PC-9 (cell line): ENCODE results near the gene PEAK1.

ENCODE experiments used
- EZH2 ChIP-seq: fragments of 200-600 bp; sonication (generic); IDR thresholded peaks from 2 replicates; pipeline ENCODE4 v1.8.0; 2017; ENCODE audit warnings: antibody characterized with exemption, low read depth
- TF ChIP-seq, protein P1 (sequence below): fragments of 200-600 bp; sonication (generic); conservative IDR thresholded peaks from 2 replicates; pipeline ENCODE4 v1.6.1; 2017; ENCODE audit warnings: mixed run types, antibody characterized with exemption, mild to moderate bottlenecking, moderate library complexity

DNA sequence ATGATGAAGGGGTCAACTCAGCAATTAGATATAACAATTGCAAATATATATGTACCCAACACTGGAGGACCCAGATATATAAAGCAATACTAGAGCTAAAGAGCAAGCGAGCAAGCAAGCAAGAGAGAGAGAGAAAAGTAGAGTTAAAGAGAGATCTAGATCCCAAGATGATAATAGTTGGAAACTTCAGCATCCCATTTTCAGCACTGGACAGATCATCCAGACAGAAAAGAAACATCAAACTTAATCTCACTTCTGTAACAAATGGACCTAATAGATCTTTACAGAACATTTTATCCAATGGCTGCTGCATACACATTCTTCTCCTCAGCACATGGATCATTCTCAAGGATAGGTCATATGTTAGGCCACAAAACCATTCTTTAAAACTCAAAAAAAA is 23.2 kb downstream of the PEAK1 start:
- TF ChIP-seq, protein P1, sequence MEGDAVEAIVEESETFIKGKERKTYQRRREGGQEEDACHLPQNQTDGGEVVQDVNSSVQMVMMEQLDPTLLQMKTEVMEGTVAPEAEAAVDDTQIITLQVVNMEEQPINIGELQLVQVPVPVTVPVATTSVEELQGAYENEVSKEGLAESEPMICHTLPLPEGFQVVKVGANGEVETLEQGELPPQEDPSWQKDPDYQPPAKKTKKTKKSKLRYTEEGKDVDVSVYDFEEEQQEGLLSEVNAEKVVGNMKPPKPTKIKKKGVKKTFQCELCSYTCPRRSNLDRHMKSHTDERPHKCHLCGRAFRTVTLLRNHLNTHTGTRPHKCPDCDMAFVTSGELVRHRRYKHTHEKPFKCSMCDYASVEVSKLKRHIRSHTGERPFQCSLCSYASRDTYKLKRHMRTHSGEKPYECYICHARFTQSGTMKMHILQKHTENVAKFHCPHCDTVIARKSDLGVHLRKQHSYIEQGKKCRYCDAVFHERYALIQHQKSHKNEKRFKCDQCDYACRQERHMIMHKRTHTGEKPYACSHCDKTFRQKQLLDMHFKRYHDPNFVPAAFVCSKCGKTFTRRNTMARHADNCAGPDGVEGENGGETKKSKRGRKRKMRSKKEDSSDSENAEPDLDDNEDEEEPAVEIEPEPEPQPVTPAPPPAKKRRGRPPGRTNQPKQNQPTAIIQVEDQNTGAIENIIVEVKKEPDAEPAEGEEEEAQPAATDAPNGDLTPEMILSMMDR = no peak
- no peak for TF ChIP-seq EZH2
